Mesenchymal stem cell (in vitro differentiated cells and primary cell): ENCODE measurements around the gene GRHPR.
"Not testable (repeated sequence)": the region's sequence is repeated elsewhere in the genome, so short reads cannot be mapped to it uniquely, and the experiment has no call there.

ENCODE experiments used
- DNase-seq: peaks from one replicate; pipeline ENCODE4 v3.0.0-alpha.2; 2013
- H2AFZ ChIP-seq: one replicate; pipeline ENCODE4 v1.6.1; 2013; ENCODE audit warnings: low read depth, mild to moderate bottlenecking, control low read depth, inconsistent platforms, low read length, moderate library complexity
- H2AK5ac ChIP-seq: 2 replicates; pipeline ENCODE4 v1.6.1; 2013; ENCODE audit warnings: low read length, moderate library complexity, mild to moderate bottlenecking, inconsistent platforms; ENCODE audit not compliant: severe bottlenecking
- H2BK120ac ChIP-seq: one replicate; pipeline ENCODE4 v1.6.1; 2013; ENCODE audit warnings: low read depth, mild to moderate bottlenecking, inconsistent platforms, low read length, moderate library complexity
- H2BK12ac ChIP-seq, 2 experiments: one replicate each; pipeline ENCODE4 v1.6.1; 2013; ENCODE audit warnings: inconsistent platforms in 2 of 2, low read length in 2 of 2, mild to moderate bottlenecking in 2 of 2, moderate library complexity in 2 of 2, control low read depth in 1 of 2
- H2BK15ac ChIP-seq: one replicate; pipeline ENCODE4 v1.6.1; 2013; ENCODE audit warnings: mild to moderate bottlenecking, low read depth, inconsistent platforms; ENCODE audit not compliant: poor library complexity, severe bottlenecking
- H2BK5ac ChIP-seq: 2 replicates; pipeline ENCODE4 v1.6.1; 2013; ENCODE audit warnings: low read depth, mild to moderate bottlenecking, low read length, control low read depth, inconsistent platforms; ENCODE audit not compliant: poor library complexity, severe bottlenecking
- H3K14ac ChIP-seq, 2 experiments: one replicate each; pipeline ENCODE4 v1.6.1; 2013; ENCODE audit warnings: inconsistent platforms in 2 of 2, low read length in 2 of 2, control low read depth in 1 of 2, mild to moderate bottlenecking in 1 of 2, moderate library complexity in 1 of 2
- H3K18ac ChIP-seq, 2 experiments: one replicate each; pipeline ENCODE4 v1.6.1; 2013; ENCODE audit warnings: inconsistent platforms in 2 of 2, low read length in 2 of 2, control low read depth in 1 of 2, low read depth in 1 of 2, mild to moderate bottlenecking in 1 of 2
- H3K23ac ChIP-seq, 2 experiments: one replicate each; pipeline ENCODE4 v1.6.1; 2013; ENCODE audit warnings: inconsistent platforms in 2 of 2, low read length in 2 of 2, mild to moderate bottlenecking in 2 of 2, moderate library complexity in 2 of 2, control low read depth in 1 of 2
- H3K27ac ChIP-seq: 2 replicates; pipeline ENCODE4 v1.5.1; 2013; ENCODE audit warnings: mild to moderate bottlenecking, moderate library complexity, low read length, control low read depth, inconsistent platforms; ENCODE audit not compliant: poor library complexity, severe bottlenecking
- H3K27me3 ChIP-seq, 2 experiments: 2 replicates each; pipeline versions ENCODE4 v1.6.1 to v1.7.0; 2013; ENCODE audit warnings: low read length in 2 of 2, mild to moderate bottlenecking in 2 of 2, moderate library complexity in 2 of 2, control low read depth in 1 of 2, inconsistent platforms in 1 of 2; ENCODE audit not compliant: control insufficient read depth in 1 of 2, insufficient read depth in 1 of 2
- H3K36me3 ChIP-seq, 2 experiments: 2 replicates each; pipeline versions ENCODE4 v1.6.1 to v1.7.0; 2013; ENCODE audit warnings: low read length in 2 of 2, control low read depth in 1 of 2, inconsistent platforms in 1 of 2, low read depth in 1 of 2, mild to moderate bottlenecking in 1 of 2; ENCODE audit not compliant: insufficient read depth in 2 of 2, control insufficient read depth in 1 of 2
- H3K4ac ChIP-seq, 2 experiments: one replicate each; pipeline ENCODE4 v1.6.1; 2013; ENCODE audit warnings: inconsistent platforms in 2 of 2, low read length in 2 of 2, mild to moderate bottlenecking in 2 of 2, moderate library complexity in 2 of 2, control low read depth in 1 of 2, low read depth in 1 of 2
- H3K4me1 ChIP-seq: 2 replicates; pipeline ENCODE4 v1.6.1; 2013; ENCODE audit warnings: low read depth, low read length, control low read depth; ENCODE audit not compliant: control insufficient read depth, insufficient read depth
- H3K4me2 ChIP-seq: 2 replicates; pipeline ENCODE4 v1.6.1; 2013; ENCODE audit warnings: low read length, mild to moderate bottlenecking, inconsistent platforms; ENCODE audit not compliant: poor library complexity, severe bottlenecking
- H3K4me3 ChIP-seq, 2 experiments: 2 replicates each; pipeline versions ENCODE4 v1.5.1 to v1.7.0; 2013; ENCODE audit warnings: low read length in 2 of 2, mild to moderate bottlenecking in 2 of 2, control low read depth in 1 of 2, low read depth in 1 of 2; ENCODE audit not compliant: insufficient read depth in 1 of 2
- H3K79me1 ChIP-seq: replicated peaks from 2 replicates; pipeline ENCODE4 v1.6.1; 2013; ENCODE audit warnings: mild to moderate bottlenecking, control low read depth, low read length, inconsistent platforms; ENCODE audit not compliant: poor library complexity, severe bottlenecking
- H3K9ac ChIP-seq: 2 replicates; pipeline ENCODE4 v1.7.0; 2013; ENCODE audit warnings: mild to moderate bottlenecking, low read length, moderate library complexity
- H3K9me3 ChIP-seq: 2 replicates; pipeline ENCODE4 v1.7.0; 2013; ENCODE audit warnings: mild to moderate bottlenecking, low read length; ENCODE audit not compliant: control insufficient read depth
- H4K8ac ChIP-seq: one replicate; pipeline ENCODE4 v1.6.1; 2013; ENCODE audit warnings: inconsistent platforms, mild to moderate bottlenecking, low read length, moderate library complexity
- H4K91ac ChIP-seq: one replicate; pipeline ENCODE4 v1.6.1; 2013; ENCODE audit warnings: mild to moderate bottlenecking, low read length, inconsistent platforms
- WGBS: methylation state at CpG from one replicate; pipeline ENCODE4 v1.1.7; 2013; ENCODE audit warnings: mixed read lengths; 5-methylcytosine and 5-hydroxymethylcytosine counted together

The GRHPR gene

DNA sequence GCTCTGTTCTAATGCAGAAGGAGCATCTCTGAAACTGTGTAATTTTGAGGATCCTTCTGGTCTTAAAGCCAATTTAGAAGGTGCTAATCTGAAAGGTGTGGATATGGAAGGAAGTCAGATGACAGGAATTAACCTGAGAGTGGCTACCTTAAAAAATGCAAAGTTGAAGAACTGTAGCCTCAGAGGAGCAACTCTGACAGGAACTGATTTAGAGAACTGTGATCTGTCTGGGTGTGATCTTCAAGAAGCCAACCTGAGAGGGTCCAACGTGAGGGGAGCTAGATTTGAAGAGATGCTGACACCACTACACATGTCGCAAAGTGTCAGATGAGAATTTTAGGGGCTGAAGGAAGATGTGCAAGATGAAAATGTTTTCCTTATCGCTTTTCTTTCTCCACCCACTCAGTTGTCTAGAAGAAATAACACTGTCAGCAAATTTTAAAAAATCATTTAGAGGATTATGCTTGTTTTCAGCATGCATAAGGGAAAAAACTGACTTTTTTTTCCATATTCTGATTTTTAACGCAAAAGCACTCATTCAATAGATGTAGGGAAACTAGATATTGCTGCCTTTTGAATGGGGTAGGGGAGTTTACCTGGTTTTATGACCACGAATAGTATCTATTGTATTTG is 55.6 kb downstream of the GRHPR start:
- not testable (repeated sequence) for H3K27me3 ChIP-seq, H3K36me3 ChIP-seq, H4K91ac ChIP-seq, H3K14ac ChIP-seq, H3K9ac ChIP-seq, DNase-seq, H3K9me3 ChIP-seq, H2BK12ac ChIP-seq, H3K4me3 ChIP-seq, H3K23ac ChIP-seq, H3K4ac ChIP-seq, H2AK5ac ChIP-seq, H2BK120ac ChIP-seq, H3K4me2 ChIP-seq, H3K4me1 ChIP-seq, H2BK15ac ChIP-seq, H2BK5ac ChIP-seq, H2AFZ ChIP-seq, H3K27ac ChIP-seq, H3K79me1 ChIP-seq, H4K8ac ChIP-seq, H3K18ac ChIP-seq
- WGBS = 85% methylated on average over 3 of the region's 5 CpGs

DNA sequence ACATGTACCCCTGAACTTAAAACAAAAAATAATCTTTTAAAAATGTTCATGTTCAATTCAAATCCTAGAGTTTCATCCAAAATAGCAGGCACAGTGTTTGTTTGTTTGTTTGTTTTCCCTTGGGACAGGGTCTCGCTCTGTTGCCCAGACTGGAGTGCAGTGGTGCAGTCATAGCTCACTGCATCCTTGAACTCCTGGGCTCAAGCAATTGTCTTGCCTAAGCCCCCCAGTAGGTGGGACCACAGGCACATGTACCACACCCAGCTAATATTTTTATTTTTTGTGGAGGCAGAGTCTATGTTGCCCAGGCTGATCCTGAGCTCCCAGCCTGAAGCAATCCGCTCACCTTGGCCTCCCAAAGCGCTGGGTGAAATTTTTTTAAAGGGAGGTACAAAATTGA is 58.3 kb downstream of the GRHPR start:
- H3K27me3 ChIP-seq = peaks cover 0 to 3% of the 10 kb centered on the region in 2 experiments
- H3K9me3 ChIP-seq = no peaks in the 10 kb centered on the region
- no peak overlapping the region for H3K4me3 ChIP-seq
- no peak overlapping the region for H3K4ac ChIP-seq
- no peak overlapping the region for H2AFZ ChIP-seq
- no peak overlapping the region for H2BK15ac ChIP-seq
- H4K91ac ChIP-seq = no peak overlapping the region
- H2BK12ac ChIP-seq = no peak overlapping the region
- no peaks in the 10 kb centered on the region for H3K36me3 ChIP-seq
- no peak overlapping the region for H2BK5ac ChIP-seq
- no peak overlapping the region for H3K18ac ChIP-seq
- H3K4me1 ChIP-seq = peaks cover 3% of the 10 kb centered on the region
- H3K79me1 ChIP-seq = no peaks in the 10 kb centered on the region
- H3K14ac ChIP-seq = no peak overlapping the region
- no peak overlapping the region for H2BK120ac ChIP-seq
- no peak overlapping the region for H4K8ac ChIP-seq
- DNase-seq = no peak
- no peak overlapping the region for H3K9ac ChIP-seq
- H2AK5ac ChIP-seq = no peak overlapping the region
- no peak overlapping the region for H3K4me2 ChIP-seq
- WGBS = 81% methylated on average over 1 of the region's 3 CpGs
- no peak overlapping the region for H3K27ac ChIP-seq
- no peak overlapping the region for H3K23ac ChIP-seq

DNA sequence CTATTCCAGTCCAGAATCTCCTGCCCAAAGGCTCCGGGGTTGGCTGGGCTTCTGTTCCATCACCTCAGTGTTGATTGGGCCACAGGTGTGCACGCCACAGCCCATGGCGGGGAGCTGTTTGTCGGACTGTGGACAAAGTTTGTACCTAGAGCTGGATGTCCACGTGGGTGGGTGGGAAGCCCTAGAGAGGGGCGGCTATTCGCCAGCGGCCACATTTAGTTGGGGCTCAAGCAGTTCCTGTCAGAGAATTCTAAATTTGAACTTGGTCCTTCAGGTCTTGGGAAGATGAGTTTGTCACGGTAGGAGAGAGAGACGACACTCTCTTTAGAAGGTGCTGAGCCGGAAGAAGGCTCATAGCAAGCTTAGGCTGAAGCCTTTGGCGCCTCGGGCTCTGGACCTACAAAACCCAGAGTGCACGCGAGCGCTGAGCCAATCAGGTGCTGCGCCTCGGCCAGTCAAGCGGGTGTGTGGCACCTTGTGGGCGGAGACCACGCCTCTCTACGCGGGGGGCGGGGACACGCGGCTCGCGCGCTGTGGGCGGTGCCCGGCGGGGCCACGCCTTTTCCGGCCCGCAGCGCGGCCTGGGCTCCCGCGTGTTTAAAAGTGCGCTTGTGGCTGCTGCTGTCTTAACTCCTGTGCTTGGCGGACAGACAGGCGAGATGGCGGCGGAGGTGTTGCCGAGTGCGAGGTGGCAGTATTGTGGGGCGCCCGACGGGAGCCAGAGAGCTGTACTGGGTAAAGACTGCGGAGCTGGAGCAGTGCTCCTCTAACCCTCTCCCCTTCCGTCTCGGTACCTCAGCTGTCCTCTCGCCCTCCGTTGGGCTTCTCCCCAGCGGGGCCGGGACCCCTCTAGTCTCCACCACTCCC is 63.1 kb downstream of the GRHPR start, which contains the start of gene POLR1E:
TSS of gene POLR1E (plus strand) at position 560 of the 867 bp plus-strand sequence. CDS start at position 660, 100 bp downstream.
- H4K91ac ChIP-seq = peak within 1 kb of the TSS; percentile 28
- no peak within 1 kb of the TSS for H2BK120ac ChIP-seq
- peak within 1 kb of the TSS; percentile 90 for H2AFZ ChIP-seq
- H2BK15ac ChIP-seq = peak within 1 kb of the TSS; percentile 78
- no peak within 1 kb of the TSS for H2BK5ac ChIP-seq
- peak within 1 kb of the TSS in 1 of 2 experiments; percentile 47 for H3K23ac ChIP-seq
- H3K4me2 ChIP-seq = peak within 1 kb of the TSS; percentile 70
- peak within 1 kb of the TSS; percentile 16 to 59 for H3K18ac ChIP-seq
- H3K14ac ChIP-seq = peak within 1 kb of the TSS in 1 of 2 experiments; percentile 38
- H3K27me3 ChIP-seq = no peaks in the 10 kb centered on the region
- peak within 1 kb of the TSS; percentile 15 to 34 for H3K4ac ChIP-seq
- peak within 1 kb of the TSS; percentile 17 for H3K27ac ChIP-seq
- H2AK5ac ChIP-seq = no peak within 1 kb of the TSS
- peak within 1 kb of the TSS; percentile 73 to 96 for H3K4me3 ChIP-seq
- H4K8ac ChIP-seq = peak within 1 kb of the TSS; percentile 66
- peak within 1 kb of the TSS; percentile 93 for H3K9ac ChIP-seq
- peaks cover 12% of the 10 kb centered on the region for H3K79me1 ChIP-seq
- peaks cover 13% of the 10 kb centered on the region for H3K4me1 ChIP-seq
- H3K9me3 ChIP-seq = no peaks in the 10 kb centered on the region
- DNase-seq = peak; percentile 92
- H3K36me3 ChIP-seq = peaks cover 0 to 22% of the 10 kb centered on the region in 2 experiments
- H2BK12ac ChIP-seq = peak within 1 kb of the TSS; percentile 28 to 29
- 8% methylated on average over 45 of the region's 56 CpGs for WGBS

DNA sequence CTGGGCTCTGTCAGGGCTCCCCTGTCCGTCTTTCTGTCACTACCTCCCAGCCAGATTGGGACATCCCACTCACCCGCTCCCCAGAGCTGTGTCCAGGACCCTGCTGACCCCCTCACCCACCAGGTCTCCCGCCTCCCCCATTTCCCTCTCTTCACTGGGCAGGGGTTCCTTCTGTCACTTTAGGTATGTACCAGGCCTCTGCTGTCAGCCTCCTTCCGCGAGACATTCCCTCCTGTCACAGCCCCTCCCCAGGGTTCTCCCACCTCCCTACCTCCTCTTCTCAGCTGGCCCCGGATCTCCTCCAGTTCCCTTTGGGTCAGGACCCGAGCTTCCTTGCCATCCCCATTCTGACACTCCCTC is 63.7 kb downstream of the GRHPR start:
- under 1% methylated on average over 7 of the region's 7 CpGs for WGBS
- Histone ChIP-seq H3K4me3 (peak overlapping the region; percentile 73 to 96), H3K27me3 (no peaks in the 10 kb centered on the region), H4K8ac (peak overlapping the region; percentile 7), H3K14ac (peak overlapping the region in 1 of 2 experiments; percentile 38), H4K91ac (peak overlapping the region; percentile 28), H2BK15ac (no peak overlapping the region), H2AFZ (peak overlapping the region; percentile 83), H3K27ac (peak overlapping the region; percentile 17), H3K9ac (peak overlapping the region; percentile 93), H3K4me2 (peak overlapping the region; percentile 52), H3K79me1 (peaks cover 12% of the 10 kb centered on the region), H3K23ac (peak overlapping the region in 1 of 2 experiments; percentile 47), H3K4me1 (peaks cover 13% of the 10 kb centered on the region), H3K4ac (peak overlapping the region in 1 of 2 experiments; percentile 34), H3K18ac (peak overlapping the region; percentile 16 to 59), H2AK5ac (no peak overlapping the region), H2BK12ac (no peak overlapping the region), H2BK5ac (no peak overlapping the region), H3K9me3 (no peaks in the 10 kb centered on the region), H2BK120ac (no peak overlapping the region), H3K36me3 (peaks cover 0 to 28% of the 10 kb centered on the region in 2 experiments)
- DNase-seq = no peak
